ENCODE data around the gene SLC48A1.

DNA sequence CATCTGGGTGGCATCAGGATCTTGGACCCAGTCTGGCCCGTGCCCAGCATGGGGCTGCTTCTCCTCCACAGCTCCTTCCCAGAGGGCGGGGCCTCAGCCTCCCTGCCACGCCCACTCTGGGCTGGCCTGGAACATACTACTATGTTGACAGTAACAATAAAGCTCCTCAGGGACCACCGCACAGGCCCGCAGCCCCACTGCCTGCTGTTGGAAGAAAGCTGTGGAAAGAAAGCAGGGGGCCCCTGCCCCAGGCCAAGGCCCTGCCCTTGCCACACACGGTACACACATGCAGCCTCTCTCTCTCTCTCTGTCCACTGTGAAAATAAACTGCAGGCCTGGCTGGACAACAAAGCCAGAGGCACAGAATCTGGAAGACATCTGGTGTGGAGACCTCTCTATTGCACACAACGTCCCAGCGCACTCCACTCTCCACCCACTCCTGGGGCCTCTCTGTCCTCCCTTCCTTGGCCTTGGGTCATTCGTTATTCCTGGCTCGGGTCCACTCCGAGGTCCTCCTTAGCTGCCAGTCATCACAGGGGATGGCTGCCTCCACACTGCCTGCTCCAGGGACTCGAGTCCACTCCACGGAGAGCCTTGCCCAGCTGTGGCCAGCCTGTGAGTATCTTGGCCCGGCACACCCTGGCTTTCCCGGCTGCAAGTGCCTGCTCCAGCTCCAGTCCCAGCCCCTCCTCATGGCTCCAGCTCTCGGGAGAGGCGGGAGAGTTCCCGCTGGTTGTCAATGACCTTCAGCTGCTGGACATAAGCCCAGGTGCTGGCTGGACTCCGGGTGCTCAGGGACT lies 36.0 kb upstream of the SLC48A1 start:
- TF ChIP-seq, protein P1, sequence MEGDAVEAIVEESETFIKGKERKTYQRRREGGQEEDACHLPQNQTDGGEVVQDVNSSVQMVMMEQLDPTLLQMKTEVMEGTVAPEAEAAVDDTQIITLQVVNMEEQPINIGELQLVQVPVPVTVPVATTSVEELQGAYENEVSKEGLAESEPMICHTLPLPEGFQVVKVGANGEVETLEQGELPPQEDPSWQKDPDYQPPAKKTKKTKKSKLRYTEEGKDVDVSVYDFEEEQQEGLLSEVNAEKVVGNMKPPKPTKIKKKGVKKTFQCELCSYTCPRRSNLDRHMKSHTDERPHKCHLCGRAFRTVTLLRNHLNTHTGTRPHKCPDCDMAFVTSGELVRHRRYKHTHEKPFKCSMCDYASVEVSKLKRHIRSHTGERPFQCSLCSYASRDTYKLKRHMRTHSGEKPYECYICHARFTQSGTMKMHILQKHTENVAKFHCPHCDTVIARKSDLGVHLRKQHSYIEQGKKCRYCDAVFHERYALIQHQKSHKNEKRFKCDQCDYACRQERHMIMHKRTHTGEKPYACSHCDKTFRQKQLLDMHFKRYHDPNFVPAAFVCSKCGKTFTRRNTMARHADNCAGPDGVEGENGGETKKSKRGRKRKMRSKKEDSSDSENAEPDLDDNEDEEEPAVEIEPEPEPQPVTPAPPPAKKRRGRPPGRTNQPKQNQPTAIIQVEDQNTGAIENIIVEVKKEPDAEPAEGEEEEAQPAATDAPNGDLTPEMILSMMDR (IDR thresholded peaks at IDR 0.05), result no peak
- TF ChIP-seq POLR2A (IDR thresholded peaks at IDR 0.05), result no peak
